WERI-Rb-1 (cell line): Measurements from ENCODE around the gene LIMCH1.

Experiments used
- DNase-seq: peaks from one replicate; pipeline ENCODE4 v3.0.0-alpha.2; 2020
- H3K27ac ChIP-seq: fragments of 250-450 bp; sonication (Bioruptor Pico); 2 replicates; pipeline ENCODE4 v1.5.1; 2020; ENCODE audit warnings: mild to moderate bottlenecking, moderate library complexity
- H3K27me3 ChIP-seq: fragments of 250-450 bp; sonication (Bioruptor Pico); 2 replicates; pipeline ENCODE4 v1.5.1; 2021; ENCODE audit warnings: mild to moderate bottlenecking, low read depth, moderate library complexity; ENCODE audit not compliant: insufficient read depth, severe bottlenecking
- H3K36me3 ChIP-seq: fragments of 250-450 bp; sonication (Bioruptor Pico); 2 replicates; pipeline ENCODE4 v1.5.1; 2020; ENCODE audit warnings: mild to moderate bottlenecking, moderate library complexity
- H3K4me3 ChIP-seq: 2 replicates; pipeline ENCODE4 v1.5.1; 2011; ENCODE audit warnings: low read depth, mild to moderate bottlenecking, control low read depth, low read length
- H3K9me3 ChIP-seq: fragments of 250-450 bp; sonication (Bioruptor Pico); 2 replicates; pipeline ENCODE4 v1.5.1; 2021; ENCODE audit warnings: mild to moderate bottlenecking, moderate library complexity; ENCODE audit not compliant: severe bottlenecking
- TF ChIP-seq, protein P1 (sequence below): IDR thresholded peaks from 2 replicates; pipeline ENCODE4 v1.5.1; 2011; ENCODE audit warnings: low read depth, mild to moderate bottlenecking, control low read depth, inconsistent platforms, low read length

The LIMCH1 gene

DNA sequence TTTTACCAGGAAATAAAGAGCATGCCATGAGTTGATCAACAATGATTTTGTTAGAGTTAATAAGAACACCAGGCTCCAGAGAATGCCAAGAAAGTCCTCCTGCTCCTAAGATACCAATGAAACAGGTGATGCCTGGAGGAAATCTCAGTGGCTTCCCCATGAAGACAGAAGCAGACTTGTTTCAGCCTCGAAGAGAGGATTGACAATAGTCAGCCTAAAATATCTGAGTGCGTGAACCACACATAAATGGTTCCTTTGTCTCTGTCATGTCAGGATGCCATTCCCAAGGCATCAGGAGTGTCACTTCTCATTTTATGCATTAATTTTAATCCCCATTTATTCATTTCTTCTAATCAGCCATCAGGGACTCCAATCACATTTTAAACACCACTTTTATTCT is 141.0 kb downstream of the LIMCH1 start:
- TF ChIP-seq, protein P1, sequence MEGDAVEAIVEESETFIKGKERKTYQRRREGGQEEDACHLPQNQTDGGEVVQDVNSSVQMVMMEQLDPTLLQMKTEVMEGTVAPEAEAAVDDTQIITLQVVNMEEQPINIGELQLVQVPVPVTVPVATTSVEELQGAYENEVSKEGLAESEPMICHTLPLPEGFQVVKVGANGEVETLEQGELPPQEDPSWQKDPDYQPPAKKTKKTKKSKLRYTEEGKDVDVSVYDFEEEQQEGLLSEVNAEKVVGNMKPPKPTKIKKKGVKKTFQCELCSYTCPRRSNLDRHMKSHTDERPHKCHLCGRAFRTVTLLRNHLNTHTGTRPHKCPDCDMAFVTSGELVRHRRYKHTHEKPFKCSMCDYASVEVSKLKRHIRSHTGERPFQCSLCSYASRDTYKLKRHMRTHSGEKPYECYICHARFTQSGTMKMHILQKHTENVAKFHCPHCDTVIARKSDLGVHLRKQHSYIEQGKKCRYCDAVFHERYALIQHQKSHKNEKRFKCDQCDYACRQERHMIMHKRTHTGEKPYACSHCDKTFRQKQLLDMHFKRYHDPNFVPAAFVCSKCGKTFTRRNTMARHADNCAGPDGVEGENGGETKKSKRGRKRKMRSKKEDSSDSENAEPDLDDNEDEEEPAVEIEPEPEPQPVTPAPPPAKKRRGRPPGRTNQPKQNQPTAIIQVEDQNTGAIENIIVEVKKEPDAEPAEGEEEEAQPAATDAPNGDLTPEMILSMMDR = no peak
- no peak for DNase-seq
- H3K27me3 ChIP-seq = no peaks in the 10 kb centered on the region
- H3K9me3 ChIP-seq = no peaks in the 10 kb centered on the region
- no peak overlapping the region for H3K27ac ChIP-seq
- no peak overlapping the region for H3K4me3 ChIP-seq
- H3K36me3 ChIP-seq = no peaks in the 10 kb centered on the region; the same call in 1 of the 2 replicates

DNA sequence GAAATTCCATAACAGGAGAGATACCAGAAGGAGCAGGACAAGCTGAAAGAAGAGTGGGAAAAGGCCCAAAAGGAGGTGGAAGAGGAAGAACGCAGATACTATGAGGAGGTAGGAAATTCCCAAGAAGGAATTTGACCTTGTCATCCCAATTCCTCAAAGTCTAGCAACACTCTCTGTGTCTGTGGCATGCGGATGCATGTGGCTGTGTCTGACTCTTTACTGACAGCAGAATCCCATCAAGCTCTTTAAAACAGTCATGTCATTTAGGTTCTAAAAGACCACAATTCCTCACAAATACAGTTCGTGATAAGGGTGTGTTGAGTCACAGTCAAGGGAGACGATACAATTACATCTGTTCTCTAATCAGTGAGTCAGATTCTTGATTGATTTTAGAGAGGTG is 142.0 kb downstream of the LIMCH1 start:
- Histone ChIP-seq H3K36me3 (no peaks in the 10 kb centered on the region; the same call in 1 of the 2 replicates), H3K27ac (no peak overlapping the region), H3K27me3 (no peaks in the 10 kb centered on the region), H3K4me3 (no peak overlapping the region), H3K9me3 (no peaks in the 10 kb centered on the region)
- TF ChIP-seq, protein P1 = no peak
- no peak for DNase-seq

DNA sequence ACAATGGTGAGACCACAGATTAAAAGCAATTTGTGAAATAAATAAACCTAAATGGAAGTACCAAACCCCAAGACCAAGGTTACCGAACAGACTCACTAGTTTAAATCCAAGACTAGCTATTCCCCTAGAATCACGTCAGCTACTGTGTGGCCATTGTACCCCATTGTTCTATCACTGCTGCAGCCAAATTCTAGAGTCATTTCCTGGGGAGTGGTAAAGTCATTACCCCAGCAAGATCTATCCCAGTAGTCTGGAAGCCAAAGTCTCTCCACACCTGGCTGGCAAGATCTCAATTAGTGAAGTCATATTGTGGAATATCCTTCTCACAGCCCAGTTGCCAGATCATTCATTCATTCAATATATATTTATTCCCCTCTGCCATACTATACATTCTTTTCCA is 143.1 kb downstream of the LIMCH1 start:
- no peaks in the 10 kb centered on the region for H3K9me3 ChIP-seq
- DNase-seq = no peak
- no peak overlapping the region for H3K27ac ChIP-seq
- TF ChIP-seq, protein P1 = no peak
- no peaks in the 10 kb centered on the region for H3K27me3 ChIP-seq
- peaks cover 2% of the 10 kb centered on the region for H3K36me3 ChIP-seq
- H3K4me3 ChIP-seq = no peak overlapping the region

- Histone ChIP-seq H3K36me3 (peaks cover 14% of the 10 kb centered on the region), H3K4me3 (no peak overlapping the region), H3K27ac (no peak overlapping the region), H3K27me3 (no peaks in the 10 kb centered on the region), H3K9me3 (no peaks in the 10 kb centered on the region)
- TF ChIP-seq, protein P1 = no peak
- no peak for DNase-seq
These were observed 145.4 kb downstream of the LIMCH1 start for GRCh38 chr4:41683326-41683725.

- Histone ChIP-seq H3K9me3 (no peaks in the 10 kb centered on the region), H3K36me3 (peaks cover 31% of the 10 kb centered on the region), H3K4me3 (no peak overlapping the region), H3K27me3 (no peaks in the 10 kb centered on the region), H3K27ac (no peak overlapping the region)
- DNase-seq = no peak
- TF ChIP-seq, protein P1 = no peak
These were observed 148.9 kb downstream of the LIMCH1 start for GRCh38 chr4:41686893-41687292.

DNA sequence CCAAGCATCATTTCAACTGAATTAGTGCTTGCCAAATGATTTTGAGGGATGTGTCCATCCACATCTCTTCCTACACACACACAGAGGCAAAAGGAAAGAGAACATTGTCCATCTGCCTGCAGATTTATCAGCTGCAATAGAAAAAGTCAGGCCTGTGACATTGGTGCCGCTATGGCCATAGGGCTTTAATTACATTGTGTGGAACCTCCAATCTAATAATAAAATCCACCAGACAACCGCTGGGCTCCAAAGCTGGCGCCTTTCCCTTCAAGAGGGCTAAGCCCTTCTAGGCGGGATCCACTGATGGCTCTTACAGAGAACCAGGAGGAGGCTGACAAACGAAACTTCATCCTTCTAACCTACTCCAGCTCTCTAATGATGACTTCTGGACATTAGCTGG is 150.0 kb downstream of the LIMCH1 start:
- no peak overlapping the region for H3K4me3 ChIP-seq
- no peaks in the 10 kb centered on the region for H3K9me3 ChIP-seq
- DNase-seq = no peak
- H3K27ac ChIP-seq = no peak overlapping the region
- TF ChIP-seq, protein P1 = no peak
- H3K36me3 ChIP-seq = peaks cover 35% of the 10 kb centered on the region
- no peaks in the 10 kb centered on the region for H3K27me3 ChIP-seq
